Subcutaneous adipose tissue (tissue), 4 donors: ENCODE data around the gene MRPL41. TPM values are rescaled to one million over a fixed set of nuclear protein-coding genes. Genes with fewer than 3 reads are reported as not detected.

Source experiments
- total RNA-seq, 4 donors: library from RNA; depleted of rRNA; stranded (reverse); fragments of >200 nt; gene quantifications; one replicate each; pipeline ENCODE4 v1.1.0, GENCODE V29; 2016
- TF ChIP-seq, protein P1 (sequence below): fragments of 450-650 bp; IDR thresholded peaks from one replicate; pipeline ENCODE4 v1.5.1; 2016; ENCODE audit warnings: low read depth, mild to moderate bottlenecking, control low read depth, antibody characterized with exemption, moderate library complexity

Gene MRPL41
- total RNA-seq, result 100 to 1,000 TPM in 1 of 4 donors, 10 to 100 TPM in 3; 55.3 to 152 (median 64.7) TPM

DNA sequence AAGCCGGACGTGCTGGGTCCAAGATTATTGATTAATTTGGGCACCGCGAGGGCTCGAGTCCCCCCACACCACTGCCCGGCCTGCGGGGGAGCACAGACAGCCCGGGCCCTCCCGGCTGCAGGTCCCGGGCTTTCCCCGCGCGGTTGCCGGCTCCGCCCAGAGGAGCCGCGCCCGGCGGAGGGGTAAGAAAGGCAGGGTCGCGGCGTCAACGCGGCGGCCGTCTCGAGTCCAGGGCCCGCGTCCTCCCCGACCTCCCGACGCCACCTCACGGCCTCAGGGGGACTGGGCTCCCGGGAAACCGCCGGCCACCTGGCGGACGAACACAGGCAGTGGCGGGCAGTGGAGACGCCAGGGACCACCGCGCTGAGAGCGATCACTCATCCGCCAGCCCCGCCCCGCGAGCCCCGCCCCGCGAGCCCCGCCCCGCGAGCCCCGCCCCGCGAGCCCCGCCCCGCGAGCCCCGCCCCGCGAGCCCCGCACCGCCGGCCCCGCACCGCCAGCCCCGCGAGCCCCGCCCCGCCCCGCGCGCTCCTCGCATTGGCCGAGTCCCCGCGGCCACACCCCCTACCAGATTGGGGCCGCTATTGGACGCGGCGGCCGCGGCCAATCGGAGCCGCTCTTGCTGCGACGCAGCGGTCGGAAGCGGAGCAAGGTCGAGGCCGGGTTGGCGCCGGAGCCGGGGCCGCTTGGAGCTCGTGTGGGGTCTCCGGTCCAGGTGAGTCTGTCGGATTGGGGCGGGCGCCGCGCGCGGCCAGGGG, at the start of gene MRPL41:
Gene MRPL41 (plus strand): TSS at position 616 of the 758 bp plus-strand sequence. CDS start 203 bp downstream, outside the sequence.
- TF ChIP-seq, protein P1, sequence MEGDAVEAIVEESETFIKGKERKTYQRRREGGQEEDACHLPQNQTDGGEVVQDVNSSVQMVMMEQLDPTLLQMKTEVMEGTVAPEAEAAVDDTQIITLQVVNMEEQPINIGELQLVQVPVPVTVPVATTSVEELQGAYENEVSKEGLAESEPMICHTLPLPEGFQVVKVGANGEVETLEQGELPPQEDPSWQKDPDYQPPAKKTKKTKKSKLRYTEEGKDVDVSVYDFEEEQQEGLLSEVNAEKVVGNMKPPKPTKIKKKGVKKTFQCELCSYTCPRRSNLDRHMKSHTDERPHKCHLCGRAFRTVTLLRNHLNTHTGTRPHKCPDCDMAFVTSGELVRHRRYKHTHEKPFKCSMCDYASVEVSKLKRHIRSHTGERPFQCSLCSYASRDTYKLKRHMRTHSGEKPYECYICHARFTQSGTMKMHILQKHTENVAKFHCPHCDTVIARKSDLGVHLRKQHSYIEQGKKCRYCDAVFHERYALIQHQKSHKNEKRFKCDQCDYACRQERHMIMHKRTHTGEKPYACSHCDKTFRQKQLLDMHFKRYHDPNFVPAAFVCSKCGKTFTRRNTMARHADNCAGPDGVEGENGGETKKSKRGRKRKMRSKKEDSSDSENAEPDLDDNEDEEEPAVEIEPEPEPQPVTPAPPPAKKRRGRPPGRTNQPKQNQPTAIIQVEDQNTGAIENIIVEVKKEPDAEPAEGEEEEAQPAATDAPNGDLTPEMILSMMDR, result no peak

DNA sequence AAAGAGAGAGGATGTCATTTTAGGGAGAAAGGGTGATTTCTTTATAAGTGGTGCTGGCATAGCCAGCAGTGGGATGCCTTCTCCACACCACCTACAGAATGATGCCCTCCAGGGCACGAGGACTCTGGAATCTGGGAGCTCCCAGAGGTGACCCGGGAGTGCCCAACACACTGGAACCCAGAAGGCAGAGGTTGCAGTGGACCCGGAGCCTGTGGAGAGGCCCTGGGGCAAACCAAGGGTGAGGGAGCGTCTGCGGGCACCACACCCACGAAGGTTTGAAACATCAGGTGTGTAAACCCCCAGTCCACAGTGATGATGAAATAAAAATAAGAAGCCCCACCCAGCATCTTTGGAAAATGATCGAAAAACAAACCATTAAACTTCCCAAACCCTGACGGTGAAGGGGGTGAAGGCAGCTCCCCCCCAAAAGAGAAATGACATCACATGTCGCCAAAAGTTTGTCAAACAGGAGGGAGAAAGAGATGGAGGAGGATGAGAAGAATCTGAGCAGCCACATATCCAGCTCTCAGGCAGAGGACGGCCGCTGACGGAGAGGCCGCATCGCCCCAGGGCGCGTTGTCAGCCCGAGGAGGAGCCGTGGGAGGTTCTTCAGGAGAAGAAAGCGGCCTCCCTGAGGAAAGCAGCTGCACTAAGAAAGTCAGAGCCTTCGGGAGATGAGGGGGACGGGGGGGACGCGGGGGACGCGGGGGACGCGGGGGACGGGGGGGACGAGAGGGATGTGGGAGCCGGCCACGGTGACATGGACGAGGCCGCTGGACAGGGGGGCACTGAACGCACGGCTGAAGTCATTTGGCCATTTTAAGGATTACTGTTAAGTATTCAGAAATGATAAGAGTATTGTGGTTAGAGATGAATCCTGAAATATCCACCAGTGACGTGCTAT, 49.4 kb upstream of the MRPL41 start:
- TF ChIP-seq, protein P1, result no peak

- TF ChIP-seq, protein P1, result no peak
Measured at GRCh38 chr9:137504432-137504777, 47.3 kb upstream of the MRPL41 start.

DNA sequence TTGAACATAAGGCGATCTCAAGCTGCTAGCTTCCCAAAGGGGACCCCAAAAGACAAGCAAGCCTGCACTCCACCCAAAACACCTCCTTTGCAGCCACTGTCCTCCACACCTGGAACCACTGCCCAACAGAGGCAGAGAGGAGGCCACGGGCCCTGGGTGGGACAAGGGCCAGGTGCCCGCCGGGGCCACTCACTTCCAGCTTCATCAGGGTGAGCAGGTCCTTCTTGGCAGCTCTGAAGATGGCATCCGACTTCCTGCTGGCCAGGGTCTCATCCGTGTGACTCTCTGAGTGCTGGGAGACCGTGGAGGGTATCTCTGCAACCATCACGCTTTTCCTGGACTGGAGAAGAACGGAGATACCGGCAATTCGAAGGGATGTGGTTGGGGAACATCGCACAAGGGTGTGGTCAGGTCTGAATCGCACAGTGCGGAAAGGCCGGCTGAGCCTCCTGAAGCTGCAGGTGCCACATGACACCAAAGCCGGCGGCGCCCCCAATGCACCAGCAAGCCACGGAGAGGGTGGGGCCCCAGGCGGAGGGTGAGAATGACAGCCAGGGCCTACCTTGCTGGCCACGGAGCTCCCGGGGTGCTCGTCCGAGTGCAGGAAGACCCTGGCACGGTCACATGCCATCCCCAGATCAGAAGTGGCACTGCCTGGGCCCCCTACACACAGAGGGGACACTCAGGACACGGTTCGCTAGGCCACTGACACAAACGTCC, 46.1 kb upstream of the MRPL41 start:
- TF ChIP-seq, protein P1, result no peak

GRCh38 chr9:137506274-137506673, 45.4 kb upstream of the MRPL41 start:
- TF ChIP-seq, protein P1, result no peak

DNA sequence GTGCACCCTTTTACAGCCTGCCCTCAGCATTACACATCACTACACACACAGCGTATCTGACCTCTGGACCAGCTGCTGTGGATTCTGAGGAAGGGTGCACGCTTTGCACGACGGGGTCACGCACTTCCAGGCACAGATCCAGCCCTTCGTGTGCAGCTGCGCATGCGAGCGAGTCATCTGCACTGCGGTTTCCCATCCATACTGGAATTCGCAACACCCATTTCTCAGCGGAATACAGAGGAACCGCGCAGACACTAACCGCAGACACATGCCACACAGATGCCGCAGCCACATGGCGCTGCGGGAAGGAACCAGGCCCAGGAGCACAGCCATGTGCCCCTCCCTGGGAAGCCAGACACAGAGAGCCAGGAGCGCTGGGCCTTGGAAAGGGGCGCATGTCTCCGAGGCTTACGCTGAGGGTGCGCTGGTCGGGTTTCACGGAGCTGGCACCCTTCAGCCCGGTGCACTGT, 44.9 kb upstream of the MRPL41 start:
- TF ChIP-seq, protein P1, result no peak
